ENCODE data around the gene HIPK3. TPM values are rescaled to one million over a fixed set of nuclear protein-coding genes. Genes with fewer than 3 reads are reported as not detected.

HIPK3 gene
- total and polyA plus RNA-seq, 2 experiments from 2014 or later = 5.5 to 29.8 TPM

DNA sequence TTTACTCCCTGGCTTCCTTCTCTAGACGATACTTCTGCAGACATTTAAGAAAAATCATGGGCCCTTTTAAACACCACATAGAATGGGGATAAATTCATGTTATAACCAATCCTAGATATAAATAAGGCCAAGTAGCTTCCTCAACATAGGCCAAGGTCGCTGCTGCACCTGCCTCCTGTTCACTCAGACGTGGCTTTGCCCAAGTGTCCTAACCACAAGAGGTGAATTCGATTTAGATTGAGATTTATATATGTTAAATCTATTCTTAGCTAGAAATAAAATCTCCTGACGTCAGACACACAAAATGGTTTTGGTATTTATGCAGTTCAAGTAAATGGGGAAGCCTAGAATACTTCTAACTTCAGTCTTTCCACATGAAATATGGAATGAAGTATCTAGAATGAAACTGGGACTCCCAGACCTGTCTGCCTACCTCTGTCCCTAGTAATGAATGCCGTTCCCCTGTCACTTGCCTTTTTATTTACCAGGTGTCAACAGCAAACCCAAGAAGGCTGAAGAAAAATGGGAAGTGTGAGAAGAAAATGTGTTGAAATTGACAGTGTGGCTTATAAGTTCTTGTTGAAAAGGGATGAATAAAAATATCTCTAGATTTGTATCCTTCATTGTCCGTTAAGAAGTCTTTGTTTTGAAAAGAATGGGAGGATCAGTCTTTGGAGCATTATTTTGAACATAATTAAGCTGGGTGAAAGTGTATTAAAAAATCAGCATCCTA lies 131.8 kb downstream of the HIPK3 start:
- DNase-seq (ENCODE audit: low spot score) (no peak), ATAC-seq (no peak)
- H3K27me3 ChIP-seq (ENCODE audit: insufficient read depth) = no peaks in the 10 kb centered on the region
- no peak overlapping the region for H3K27ac ChIP-seq (ENCODE audit: low read depth)
- TF ChIP-seq, protein P1, sequence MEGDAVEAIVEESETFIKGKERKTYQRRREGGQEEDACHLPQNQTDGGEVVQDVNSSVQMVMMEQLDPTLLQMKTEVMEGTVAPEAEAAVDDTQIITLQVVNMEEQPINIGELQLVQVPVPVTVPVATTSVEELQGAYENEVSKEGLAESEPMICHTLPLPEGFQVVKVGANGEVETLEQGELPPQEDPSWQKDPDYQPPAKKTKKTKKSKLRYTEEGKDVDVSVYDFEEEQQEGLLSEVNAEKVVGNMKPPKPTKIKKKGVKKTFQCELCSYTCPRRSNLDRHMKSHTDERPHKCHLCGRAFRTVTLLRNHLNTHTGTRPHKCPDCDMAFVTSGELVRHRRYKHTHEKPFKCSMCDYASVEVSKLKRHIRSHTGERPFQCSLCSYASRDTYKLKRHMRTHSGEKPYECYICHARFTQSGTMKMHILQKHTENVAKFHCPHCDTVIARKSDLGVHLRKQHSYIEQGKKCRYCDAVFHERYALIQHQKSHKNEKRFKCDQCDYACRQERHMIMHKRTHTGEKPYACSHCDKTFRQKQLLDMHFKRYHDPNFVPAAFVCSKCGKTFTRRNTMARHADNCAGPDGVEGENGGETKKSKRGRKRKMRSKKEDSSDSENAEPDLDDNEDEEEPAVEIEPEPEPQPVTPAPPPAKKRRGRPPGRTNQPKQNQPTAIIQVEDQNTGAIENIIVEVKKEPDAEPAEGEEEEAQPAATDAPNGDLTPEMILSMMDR (conservative IDR thresholded peaks at IDR 0.05; ENCODE audit: low read depth in 2 of 2) = no peak
- H3K4me3 ChIP-seq = no peak overlapping the region
- H3K9me2 ChIP-seq (ENCODE audit: insufficient read depth) = no peaks in the 10 kb centered on the region
- no peaks in the 10 kb centered on the region for H4K20me1 ChIP-seq (replicated peaks; ENCODE audit: insufficient read depth)
- H3K4me2 ChIP-seq = no peak overlapping the region
- H3K9me3 Mint-ChIP-seq = peaks cover 11% of the 10 kb centered on the region; the same call in 2 of the 3 replicates
- H3K4me1 Mint-ChIP-seq = peaks cover 3% of the 10 kb centered on the region; the same call in 2 of the 3 replicates
- H3K4me1 ChIP-seq (ENCODE audit: insufficient read depth) = no peaks in the 10 kb centered on the region
- no peak overlapping the region for H2AFZ ChIP-seq
- H3K79me2 ChIP-seq (replicated peaks; ENCODE audit: insufficient read depth) = no peaks in the 10 kb centered on the region
- H3F3A ChIP-seq (replicated peaks; ENCODE audit: low read depth) = no peaks in the 10 kb centered on the region
- 0 out of 3 replicates have a peak, but pooled peaks cover 3% of the 10 kb centered on the region for H3K36me3 Mint-ChIP-seq (ENCODE audit: low read depth)
- no peaks in the 10 kb centered on the region for H3K27me3 Mint-ChIP-seq (ENCODE audit: insufficient read depth, low read depth, poor library complexity)
- no peaks in the 10 kb centered on the region; the same call in 1 of the 2 replicates for H3K36me3 ChIP-seq (ENCODE audit: insufficient read depth)
- no peak overlapping the region for H3K27ac Mint-ChIP-seq
- no peak overlapping the region for H3K4me3 Mint-ChIP-seq

DNA sequence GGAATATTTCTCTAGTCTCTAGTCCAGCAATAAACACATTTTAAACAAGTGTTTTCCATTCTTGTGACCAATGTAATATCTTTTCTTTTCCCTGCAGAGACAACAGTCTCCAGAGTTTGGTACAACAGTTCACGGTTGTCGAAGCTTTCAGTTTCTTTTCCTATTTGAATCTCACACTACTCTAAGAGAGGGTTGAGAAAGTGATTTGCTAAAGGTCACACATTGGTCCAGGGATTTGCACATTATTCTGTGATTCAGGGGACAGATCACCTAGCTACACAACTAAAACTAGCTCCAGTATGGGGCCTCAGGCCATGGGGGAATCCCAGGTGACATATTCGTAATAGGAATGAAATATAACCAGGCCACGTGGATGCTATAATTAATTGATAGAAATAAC lies 132.5 kb downstream of the HIPK3 start:
- no peaks in the 10 kb centered on the region for H3K79me2 ChIP-seq (replicated peaks; ENCODE audit: insufficient read depth)
- Mint-ChIP-seq H3K36me3 (ENCODE audit: low read depth) (0 out of 3 replicates have a peak, but pooled peaks cover 3% of the 10 kb centered on the region), H3K27me3 (ENCODE audit: insufficient read depth, low read depth, poor library complexity) (no peaks in the 10 kb centered on the region), H3K27ac (no peak overlapping the region), H3K9me3 (peaks cover 11% of the 10 kb centered on the region; the same call in 2 of the 3 replicates), H3K4me1 (peaks cover 3% of the 10 kb centered on the region; the same call in 2 of the 3 replicates), H3K4me3 (no peak overlapping the region)
- H3K27ac ChIP-seq (ENCODE audit: low read depth) = no peak overlapping the region
- H3K4me2 ChIP-seq = no peak overlapping the region
- H3K9me2 ChIP-seq (ENCODE audit: insufficient read depth) = no peaks in the 10 kb centered on the region
- H3K4me3 ChIP-seq = no peak overlapping the region
- no peaks in the 10 kb centered on the region for H4K20me1 ChIP-seq (replicated peaks; ENCODE audit: insufficient read depth)
- DNase-seq (ENCODE audit: low spot score) = no peak
- H3F3A ChIP-seq (replicated peaks; ENCODE audit: low read depth) = no peaks in the 10 kb centered on the region
- H3K4me1 ChIP-seq (ENCODE audit: insufficient read depth) = no peaks in the 10 kb centered on the region
- no peaks in the 10 kb centered on the region for H3K27me3 ChIP-seq (ENCODE audit: insufficient read depth)
- ATAC-seq = no peak
- no peak overlapping the region for H2AFZ ChIP-seq
- H3K36me3 ChIP-seq (ENCODE audit: insufficient read depth) = no peaks in the 10 kb centered on the region; the same call in 1 of the 2 replicates
- no peak for TF ChIP-seq EZH2 (IDR thresholded peaks at IDR 0.05; ENCODE audit: low read depth, unreplicated experiment)
- no peak for TF ChIP-seq JUNB (IDR thresholded peaks at IDR 0.05; ENCODE audit: unreplicated experiment)
- TF ChIP-seq, protein P1 (conservative IDR thresholded peaks at IDR 0.05; ENCODE audit: low read depth in 2 of 2) = no peak
- TF ChIP-seq, protein P2, sequence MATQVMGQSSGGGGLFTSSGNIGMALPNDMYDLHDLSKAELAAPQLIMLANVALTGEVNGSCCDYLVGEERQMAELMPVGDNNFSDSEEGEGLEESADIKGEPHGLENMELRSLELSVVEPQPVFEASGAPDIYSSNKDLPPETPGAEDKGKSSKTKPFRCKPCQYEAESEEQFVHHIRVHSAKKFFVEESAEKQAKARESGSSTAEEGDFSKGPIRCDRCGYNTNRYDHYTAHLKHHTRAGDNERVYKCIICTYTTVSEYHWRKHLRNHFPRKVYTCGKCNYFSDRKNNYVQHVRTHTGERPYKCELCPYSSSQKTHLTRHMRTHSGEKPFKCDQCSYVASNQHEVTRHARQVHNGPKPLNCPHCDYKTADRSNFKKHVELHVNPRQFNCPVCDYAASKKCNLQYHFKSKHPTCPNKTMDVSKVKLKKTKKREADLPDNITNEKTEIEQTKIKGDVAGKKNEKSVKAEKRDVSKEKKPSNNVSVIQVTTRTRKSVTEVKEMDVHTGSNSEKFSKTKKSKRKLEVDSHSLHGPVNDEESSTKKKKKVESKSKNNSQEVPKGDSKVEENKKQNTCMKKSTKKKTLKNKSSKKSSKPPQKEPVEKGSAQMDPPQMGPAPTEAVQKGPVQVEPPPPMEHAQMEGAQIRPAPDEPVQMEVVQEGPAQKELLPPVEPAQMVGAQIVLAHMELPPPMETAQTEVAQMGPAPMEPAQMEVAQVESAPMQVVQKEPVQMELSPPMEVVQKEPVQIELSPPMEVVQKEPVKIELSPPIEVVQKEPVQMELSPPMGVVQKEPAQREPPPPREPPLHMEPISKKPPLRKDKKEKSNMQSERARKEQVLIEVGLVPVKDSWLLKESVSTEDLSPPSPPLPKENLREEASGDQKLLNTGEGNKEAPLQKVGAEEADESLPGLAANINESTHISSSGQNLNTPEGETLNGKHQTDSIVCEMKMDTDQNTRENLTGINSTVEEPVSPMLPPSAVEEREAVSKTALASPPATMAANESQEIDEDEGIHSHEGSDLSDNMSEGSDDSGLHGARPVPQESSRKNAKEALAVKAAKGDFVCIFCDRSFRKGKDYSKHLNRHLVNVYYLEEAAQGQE (IDR thresholded peaks at IDR 0.05; ENCODE audit: unreplicated experiment) = no peak
- TF ChIP-seq POLR2AphosphoS5 (IDR thresholded peaks at IDR 0.05; ENCODE audit: low read depth) = no peak
- no peak for TF ChIP-seq CREB1 (CRISPR knock-in tag; IDR thresholded peaks at IDR 0.05; ENCODE audit: low read depth)
- TF ChIP-seq STAT1 (IDR thresholded peaks at IDR 0.05; ENCODE audit: unreplicated experiment) = no peak
